ENCODE measurements around the gene DDRGK1. TPM values are rescaled to one million over a fixed set of nuclear protein-coding genes. Genes with fewer than 3 reads are reported as not detected.

The DDRGK1 gene
- 38.3 TPM for polyA plus RNA-seq (2013, experiment 1 of 2)
- polyA plus RNA-seq (2013, experiment 2 of 2) = 39.7 TPM

GRCh38 chr20:3204124-3204794 is at the start of gene DDRGK1:
Gene DDRGK1 (minus strand): TSS chr20:3204682. CDS start chr20:3204627, 55 bp downstream.
- peak within 1 kb of the TSS in 1 of 2 experiments; percentile 44 for H3K14ac ChIP-seq (ENCODE audit: low read length in 2 of 2)
- peak within 1 kb of the TSS; percentile 72 for H3K4me2 ChIP-seq (ENCODE audit: low read length, poor library complexity, severe bottlenecking)
- H3K23ac ChIP-seq (ENCODE audit: low read length in 2 of 2) = peak within 1 kb of the TSS in 1 of 2 experiments; percentile 41
- H2AK5ac ChIP-seq (ENCODE audit: low read length, severe bottlenecking) = no peak within 1 kb of the TSS
- peak within 1 kb of the TSS; percentile 67 to 94 for H3K18ac ChIP-seq (ENCODE audit: low read depth in 1 of 2, low read length in 2 of 2)
- peak within 1 kb of the TSS; percentile 48 to 62 for H3K4ac ChIP-seq (ENCODE audit: low read depth in 1 of 2, low read length in 2 of 2)
- WGBS = 4% methylated on average over 44 of the region's 48 CpGs
- peaks cover 14% of the 10 kb centered on the region for H3K4me1 ChIP-seq (ENCODE audit: control insufficient read depth, insufficient read depth, low read depth, low read length)
- H2BK12ac ChIP-seq (ENCODE audit: low read length in 2 of 2) = no peak within 1 kb of the TSS
- no peak within 1 kb of the TSS for H2BK5ac ChIP-seq (ENCODE audit: low read depth, low read length, poor library complexity, severe bottlenecking)
- peak within 1 kb of the TSS; percentile 57 for H4K91ac ChIP-seq (ENCODE audit: low read length)
- peak within 1 kb of the TSS; percentile 54 for H2AFZ ChIP-seq (ENCODE audit: low read depth, low read length)
- peak within 1 kb of the TSS; percentile 77 for H3K27ac ChIP-seq (ENCODE audit: low read length, poor library complexity, severe bottlenecking)
- peak within 1 kb of the TSS; percentile 74 for H4K8ac ChIP-seq (ENCODE audit: low read length)
- peaks cover 28 to 35% of the 10 kb centered on the region in 2 experiments for H3K36me3 ChIP-seq (ENCODE audit: control insufficient read depth in 1 of 2, insufficient read depth in 2 of 2, low read depth in 1 of 2, low read length in 2 of 2)
- no peaks in the 10 kb centered on the region for H3K9me3 ChIP-seq (ENCODE audit: control insufficient read depth, low read length)
- H3K9ac ChIP-seq (ENCODE audit: low read length) = peak within 1 kb of the TSS; percentile 95
- peak within 1 kb of the TSS; percentile 76 for H2BK15ac ChIP-seq (ENCODE audit: low read depth, poor library complexity, severe bottlenecking)
- peak within 1 kb of the TSS; percentile 71 for H2BK120ac ChIP-seq (ENCODE audit: low read depth, low read length)
- peak; percentile 85 for DNase-seq
- peak within 1 kb of the TSS; percentile 80 to 89 for H3K4me3 ChIP-seq (ENCODE audit: insufficient read depth in 1 of 2, low read depth in 1 of 2, low read length in 2 of 2)
- peaks cover 30% of the 10 kb centered on the region for H3K79me1 ChIP-seq (replicated peaks; ENCODE audit: low read length, poor library complexity, severe bottlenecking)
- H3K27me3 ChIP-seq (ENCODE audit: control insufficient read depth in 1 of 2, insufficient read depth in 1 of 2, low read length in 2 of 2) = no peaks in the 10 kb centered on the region

- 92% methylated on average over 8 of the region's 8 CpGs for WGBS
- peak overlapping the region in 1 of 2 experiments; percentile 25 for H3K23ac ChIP-seq (ENCODE audit: low read length in 2 of 2)
- H3K27ac ChIP-seq (ENCODE audit: low read length, poor library complexity, severe bottlenecking) = no peak overlapping the region
- no peak overlapping the region for H2BK12ac ChIP-seq (ENCODE audit: low read length in 2 of 2)
- H2BK15ac ChIP-seq (ENCODE audit: low read depth, poor library complexity, severe bottlenecking) = no peak overlapping the region
- no peak overlapping the region for H3K18ac ChIP-seq (ENCODE audit: low read depth in 1 of 2, low read length in 2 of 2)
- no peak overlapping the region for H2AFZ ChIP-seq (ENCODE audit: low read depth, low read length)
- H3K4me2 ChIP-seq (ENCODE audit: low read length, poor library complexity, severe bottlenecking) = no peak overlapping the region
- no peaks in the 10 kb centered on the region for H3K9me3 ChIP-seq (ENCODE audit: control insufficient read depth, low read length)
- no peak for DNase-seq
- no peak overlapping the region for H2AK5ac ChIP-seq (ENCODE audit: low read length, severe bottlenecking)
- no peak overlapping the region for H3K4me3 ChIP-seq (ENCODE audit: insufficient read depth in 1 of 2, low read depth in 1 of 2, low read length in 2 of 2)
- H3K9ac ChIP-seq (ENCODE audit: low read length) = no peak overlapping the region
- H2BK5ac ChIP-seq (ENCODE audit: low read depth, low read length, poor library complexity, severe bottlenecking) = no peak overlapping the region
- H3K14ac ChIP-seq (ENCODE audit: low read length in 2 of 2) = no peak overlapping the region
- no peak overlapping the region for H4K91ac ChIP-seq (ENCODE audit: low read length)
- peaks cover 10% of the 10 kb centered on the region for H3K4me1 ChIP-seq (ENCODE audit: control insufficient read depth, insufficient read depth, low read depth, low read length)
- no peak overlapping the region for H4K8ac ChIP-seq (ENCODE audit: low read length)
- H3K79me1 ChIP-seq (replicated peaks; ENCODE audit: low read length, poor library complexity, severe bottlenecking) = no peaks in the 10 kb centered on the region
- H3K4ac ChIP-seq (ENCODE audit: low read depth in 1 of 2, low read length in 2 of 2) = no peak overlapping the region
- peaks cover 29 to 32% of the 10 kb centered on the region in 2 experiments for H3K27me3 ChIP-seq (ENCODE audit: control insufficient read depth in 1 of 2, insufficient read depth in 1 of 2, low read length in 2 of 2)
- H3K36me3 ChIP-seq (ENCODE audit: control insufficient read depth in 1 of 2, insufficient read depth in 2 of 2, low read depth in 1 of 2, low read length in 2 of 2) = peaks cover 54 to 66% of the 10 kb centered on the region in 2 experiments
- no peak overlapping the region for H2BK120ac ChIP-seq (ENCODE audit: low read depth, low read length)
Measured at GRCh38 chr20:3251806-3252205, 47.3 kb upstream of the DDRGK1 start.

GRCh38 chr20:3250091-3250504 is 45.6 kb upstream of the DDRGK1 start:
- H2BK120ac ChIP-seq (ENCODE audit: low read depth, low read length) = no peak overlapping the region
- no peak overlapping the region for H4K8ac ChIP-seq (ENCODE audit: low read length)
- peaks cover 29 to 32% of the 10 kb centered on the region in 2 experiments for H3K27me3 ChIP-seq (ENCODE audit: control insufficient read depth in 1 of 2, insufficient read depth in 1 of 2, low read length in 2 of 2)
- no peak overlapping the region for H3K9ac ChIP-seq (ENCODE audit: low read length)
- no peak overlapping the region for H3K4me2 ChIP-seq (ENCODE audit: low read length, poor library complexity, severe bottlenecking)
- no peak overlapping the region for H3K14ac ChIP-seq (ENCODE audit: low read length in 2 of 2)
- H3K4me3 ChIP-seq (ENCODE audit: insufficient read depth in 1 of 2, low read depth in 1 of 2, low read length in 2 of 2) = no peak overlapping the region
- H3K18ac ChIP-seq (ENCODE audit: low read depth in 1 of 2, low read length in 2 of 2) = no peak overlapping the region
- DNase-seq = peak; percentile 33
- H3K4me1 ChIP-seq (ENCODE audit: control insufficient read depth, insufficient read depth, low read depth, low read length) = peaks cover 10% of the 10 kb centered on the region
- H4K91ac ChIP-seq (ENCODE audit: low read length) = no peak overlapping the region
- H3K27ac ChIP-seq (ENCODE audit: low read length, poor library complexity, severe bottlenecking) = no peak overlapping the region
- no peak overlapping the region for H2AFZ ChIP-seq (ENCODE audit: low read depth, low read length)
- H3K36me3 ChIP-seq (ENCODE audit: control insufficient read depth in 1 of 2, insufficient read depth in 2 of 2, low read depth in 1 of 2, low read length in 2 of 2) = peaks cover 39 to 49% of the 10 kb centered on the region in 2 experiments
- H3K4ac ChIP-seq (ENCODE audit: low read depth in 1 of 2, low read length in 2 of 2) = no peak overlapping the region
- no peaks in the 10 kb centered on the region for H3K79me1 ChIP-seq (replicated peaks; ENCODE audit: low read length, poor library complexity, severe bottlenecking)
- no peak overlapping the region for H2BK15ac ChIP-seq (ENCODE audit: low read depth, poor library complexity, severe bottlenecking)
- H2BK12ac ChIP-seq (ENCODE audit: low read length in 2 of 2) = no peak overlapping the region
- 51% methylated on average over 10 of the region's 10 CpGs for WGBS
- no peak overlapping the region for H2BK5ac ChIP-seq (ENCODE audit: low read depth, low read length, poor library complexity, severe bottlenecking)
- no peaks in the 10 kb centered on the region for H3K9me3 ChIP-seq (ENCODE audit: control insufficient read depth, low read length)
- H2AK5ac ChIP-seq (ENCODE audit: low read length, severe bottlenecking) = no peak overlapping the region
- H3K23ac ChIP-seq (ENCODE audit: low read length in 2 of 2) = no peak overlapping the region

- H3K23ac ChIP-seq (ENCODE audit: low read length in 2 of 2) = no peak overlapping the region
- H3K36me3 ChIP-seq (ENCODE audit: control insufficient read depth in 1 of 2, insufficient read depth in 2 of 2, low read depth in 1 of 2, low read length in 2 of 2) = peaks cover 31 to 39% of the 10 kb centered on the region in 2 experiments
- no peak overlapping the region for H2BK12ac ChIP-seq (ENCODE audit: low read length in 2 of 2)
- H2BK120ac ChIP-seq (ENCODE audit: low read depth, low read length) = no peak overlapping the region
- peak overlapping the region in 1 of 2 experiments; percentile 66 for H3K4me3 ChIP-seq (ENCODE audit: insufficient read depth in 1 of 2, low read depth in 1 of 2, low read length in 2 of 2)
- no peak overlapping the region for H3K4ac ChIP-seq (ENCODE audit: low read depth in 1 of 2, low read length in 2 of 2)
- H2BK15ac ChIP-seq (ENCODE audit: low read depth, poor library complexity, severe bottlenecking) = no peak overlapping the region
- no peak overlapping the region for H2AFZ ChIP-seq (ENCODE audit: low read depth, low read length)
- peak overlapping the region; percentile 58 for H3K9ac ChIP-seq (ENCODE audit: low read length)
- WGBS = 12% methylated on average over 15 of the region's 18 CpGs
- H3K4me2 ChIP-seq (ENCODE audit: low read length, poor library complexity, severe bottlenecking) = peak overlapping the region; percentile 48
- no peak overlapping the region for H2BK5ac ChIP-seq (ENCODE audit: low read depth, low read length, poor library complexity, severe bottlenecking)
- H3K27me3 ChIP-seq (ENCODE audit: control insufficient read depth in 1 of 2, insufficient read depth in 1 of 2, low read length in 2 of 2) = peaks cover 29 to 43% of the 10 kb centered on the region in 2 experiments
- H4K91ac ChIP-seq (ENCODE audit: low read length) = no peak overlapping the region
- no peaks in the 10 kb centered on the region for H3K9me3 ChIP-seq (ENCODE audit: control insufficient read depth, low read length)
- H3K18ac ChIP-seq (ENCODE audit: low read depth in 1 of 2, low read length in 2 of 2) = no peak overlapping the region
- no peaks in the 10 kb centered on the region for H3K79me1 ChIP-seq (replicated peaks; ENCODE audit: low read length, poor library complexity, severe bottlenecking)
- H3K4me1 ChIP-seq (ENCODE audit: control insufficient read depth, insufficient read depth, low read depth, low read length) = peaks cover 13% of the 10 kb centered on the region
- no peak for DNase-seq
- no peak overlapping the region for H3K27ac ChIP-seq (ENCODE audit: low read length, poor library complexity, severe bottlenecking)
- no peak overlapping the region for H3K14ac ChIP-seq (ENCODE audit: low read length in 2 of 2)
- no peak overlapping the region for H4K8ac ChIP-seq (ENCODE audit: low read length)
- no peak overlapping the region for H2AK5ac ChIP-seq (ENCODE audit: low read length, severe bottlenecking)
Measured at GRCh38 chr20:3248993-3249347, 44.5 kb upstream of the DDRGK1 start.
